Measurements from ENCODE around the gene RPN2. TPM values are rescaled to one million over a fixed set of nuclear protein-coding genes. Genes with fewer than 3 reads are reported as not detected.

The RPN2 gene
- total RNA-seq, 2 experiments from 2014 or later = 110 to 138 TPM

DNA sequence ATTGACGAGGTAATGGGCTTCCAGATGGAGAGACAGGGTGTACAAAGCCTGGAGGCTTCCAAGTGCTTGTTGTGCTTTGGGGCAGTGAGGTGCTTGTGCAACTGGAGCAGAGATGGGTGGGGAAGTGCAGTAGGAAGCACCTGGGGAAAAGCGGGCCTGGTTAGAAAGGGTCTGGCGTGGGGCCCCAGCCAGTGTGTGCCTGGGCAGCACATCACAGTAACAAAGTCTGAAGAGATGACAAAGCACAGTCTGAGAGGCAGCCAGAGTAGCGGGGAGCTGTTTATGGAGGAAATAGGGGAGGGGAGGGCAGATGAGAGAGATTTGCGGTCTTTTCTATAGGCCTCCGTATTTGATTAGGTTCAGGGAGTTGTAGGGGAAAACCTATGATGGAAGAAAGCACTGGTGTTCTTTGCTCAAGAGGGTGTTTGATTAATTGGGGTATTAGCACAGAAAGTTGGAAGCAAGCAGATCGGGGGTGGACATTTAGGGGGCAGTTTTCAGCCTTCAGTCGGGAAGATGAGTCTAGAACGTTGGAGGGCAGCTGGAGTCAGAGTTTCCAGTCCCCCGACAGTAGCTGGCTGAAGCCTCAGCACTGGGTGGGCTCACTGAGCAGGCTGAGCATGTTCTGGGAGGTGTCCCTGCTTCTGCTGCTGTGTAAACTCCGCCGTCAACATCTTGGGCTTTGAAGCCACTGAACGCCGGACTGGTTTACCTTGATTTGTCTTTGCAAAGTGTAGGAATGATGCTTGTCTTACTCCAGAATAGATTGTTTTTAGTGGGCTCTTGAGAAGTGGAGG is 15.7 kb downstream of the RPN2 start:
- no peaks in the 10 kb centered on the region for H3K9me2 ChIP-seq (ENCODE audit: insufficient read depth, low read length)
- no peaks in the 10 kb centered on the region for H3K9me3 ChIP-seq (ENCODE audit: low read length)
- peaks cover 37% of the 10 kb centered on the region for H4K20me1 ChIP-seq (ENCODE audit: insufficient read depth, low read length)
- H3K27ac ChIP-seq (ENCODE audit: low read depth, low read length, poor library complexity, severe bottlenecking) = no peak overlapping the region
- ChIA-PET POLR2A (no interaction called here), CTCF (ENCODE audit: unreplicated experiment) (no interaction called here)
- H3K4me2 ChIP-seq (ENCODE audit: low read length) = no peak overlapping the region
- peaks cover 17% of the 10 kb centered on the region for H3K4me1 ChIP-seq (ENCODE audit: insufficient read depth, low read length, poor library complexity, severe bottlenecking)
- DNase-seq (ENCODE audit: low spot score) = no peak
- no TSS peak for BruUV-seq (replicated peaks)
- peaks cover 60% of the 10 kb centered on the region for H3K79me2 ChIP-seq (ENCODE audit: insufficient read depth, low read depth, low read length)
- TF ChIP-seq EZH2phosphoT487 (IDR thresholded peaks at IDR 0.05; ENCODE audit: borderline replicate concordance, low read depth, low read length) (no peak), CTCF (conservative IDR thresholded peaks at IDR 0.05; ENCODE audit: low read length) (no peak)
- peaks cover 88% of the 10 kb centered on the region for H3K36me3 ChIP-seq (ENCODE audit: insufficient read depth, low read length)
- no peak overlapping the region for H3K4me3 ChIP-seq (ENCODE audit: low read depth, low read length, poor library complexity, severe bottlenecking)
- intact Hi-C loops (cut with micrococcal nuclease; ENCODE audit: unreplicated experiment) = loop anchor here (5.0 kb wide), 1 partner anchor 332 kb away; the partner anchor contains the start of gene BLCAP
- no peak overlapping the region for H2AFZ ChIP-seq (ENCODE audit: low read length)

DNA sequence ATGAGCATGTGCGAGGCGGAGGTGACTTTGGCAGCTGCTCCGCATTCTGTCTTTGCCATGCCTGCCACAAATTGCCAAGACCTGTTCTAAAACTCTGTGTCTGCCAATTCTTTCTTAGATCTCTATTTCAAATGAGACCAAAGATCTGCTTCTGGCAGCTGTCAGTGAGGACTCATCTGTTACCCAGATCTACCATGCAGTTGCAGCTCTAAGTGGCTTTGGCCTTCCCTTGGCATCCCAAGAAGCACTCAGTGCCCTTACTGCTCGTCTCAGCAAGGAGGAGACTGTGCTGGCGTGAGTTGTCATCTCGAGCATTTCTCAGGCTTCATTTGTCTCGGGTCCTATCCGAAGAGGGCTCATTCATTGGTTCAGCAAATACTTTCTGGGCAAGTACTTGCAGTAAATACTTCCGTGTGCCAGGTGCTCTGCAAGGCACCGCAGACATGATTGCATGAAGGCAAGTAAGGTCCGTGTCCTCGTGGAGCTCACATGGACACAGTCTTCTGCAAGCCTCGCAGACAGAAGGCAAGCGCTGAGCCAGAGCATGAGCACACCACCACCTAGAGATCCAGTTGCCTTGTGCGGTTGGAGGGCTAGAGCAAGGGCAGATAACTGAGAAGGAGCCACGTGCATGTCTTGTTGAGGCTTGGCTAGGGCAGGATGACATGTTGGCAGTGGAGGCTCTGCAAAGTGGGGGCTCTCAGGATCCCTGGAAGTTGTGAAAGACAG is 20.0 kb downstream of the RPN2 start:
- Histone ChIP-seq H2AFZ (ENCODE audit: low read length) (no peak overlapping the region), H3K4me3 (ENCODE audit: low read depth, low read length, poor library complexity, severe bottlenecking) (no peak overlapping the region), H3K79me2 (ENCODE audit: insufficient read depth, low read depth, low read length) (peaks cover 20% of the 10 kb centered on the region), H3K4me2 (ENCODE audit: low read length) (no peak overlapping the region), H3K36me3 (ENCODE audit: insufficient read depth, low read length) (peaks cover 89% of the 10 kb centered on the region), H4K20me1 (ENCODE audit: insufficient read depth, low read length) (peaks cover 9% of the 10 kb centered on the region; the same call in 1 of the 2 replicates), H3K4me1 (ENCODE audit: insufficient read depth, low read length, poor library complexity, severe bottlenecking) (no peaks in the 10 kb centered on the region), H3K9me2 (ENCODE audit: insufficient read depth, low read length) (no peaks in the 10 kb centered on the region), H3K27ac (ENCODE audit: low read depth, low read length, poor library complexity, severe bottlenecking) (no peak overlapping the region), H3K9me3 (ENCODE audit: low read length) (no peaks in the 10 kb centered on the region)
- ChIA-PET POLR2A (no interaction called here), CTCF (ENCODE audit: unreplicated experiment) (no interaction called here)
- BruUV-seq (replicated peaks) = no TSS peak
- DNase-seq (ENCODE audit: low spot score) = no peak
- intact Hi-C loops (cut with micrococcal nuclease; ENCODE audit: unreplicated experiment) = no loop called here
- TF ChIP-seq CTCF (conservative IDR thresholded peaks at IDR 0.05; ENCODE audit: low read length) (no peak), EZH2phosphoT487 (IDR thresholded peaks at IDR 0.05; ENCODE audit: borderline replicate concordance, low read depth, low read length) (no peak)
